ENCODE results near the gene TMEM141.

- no peak for TF ChIP-seq CTCF (IDR thresholded peaks at IDR 0.05)
- TF ChIP-seq POLR2A (IDR thresholded peaks at IDR 0.05) = no peak
Measured at GRCh38 chr9:136746155-136746490, 45.0 kb upstream of the TMEM141 start.

Measured in thyroid gland (tissue), 4 donors.